ENCODE results near the gene SYPL1. TPM values are rescaled to one million over a fixed set of nuclear protein-coding genes. Genes with fewer than 3 reads are reported as not detected.

SYPL1 gene
- total and polyA plus RNA-seq, 2 donors (not counting 1 experiment from before 2014, with no cell fraction given) = 58.5 to 130 TPM

GRCh38 chr7:106071356-106071998, 40.6 kb downstream of the SYPL1 start:
- no peaks in the 10 kb centered on the region for H3K27me3 Mint-ChIP-seq
- ATAC-seq (ENCODE audit: low read depth) = peak; percentile 87
- intact Hi-C loops (cut with micrococcal nuclease) = loop anchor here (1.0 to 10.0 kb wide), 6 partner anchors 13 to 1127 kb away; partner anchors contain the start of genes NAMPT and SYPL1
- no peaks in the 10 kb centered on the region for H3K9me3 Mint-ChIP-seq (ENCODE audit: insufficient read depth)
- Histone ChIP-seq H3K36me3 (replicated peaks in 1 of 2; ENCODE audit: control extremely low read depth in 1 of 2, control insufficient read depth in 1 of 2, extremely low read depth in 1 of 2, insufficient read depth in 2 of 2, low read length in 1 of 2) (no peaks in the 10 kb centered on the region), H3K27ac (ENCODE audit: low read length in 2 of 2) (peak overlapping the region; percentile 95 to 97), H3K4me1 (ENCODE audit: control insufficient read depth in 2 of 2, insufficient read depth in 2 of 2, low read length in 2 of 2) (peaks cover 96 to 100% of the 10 kb centered on the region in 2 donors), H3K9me3 (ENCODE audit: control extremely low read depth in 1 of 3, control insufficient read depth in 2 of 3, insufficient read depth in 1 of 3, low read length in 2 of 3) (no peaks in the 10 kb centered on the region), H4K20me1 (ENCODE audit: control insufficient read depth, insufficient read depth, low read length, poor library complexity, severe bottlenecking) (no peaks in the 10 kb centered on the region), H3K79me2 (ENCODE audit: control insufficient read depth, insufficient read depth, low read length) (peaks cover 7% of the 10 kb centered on the region), H3K4me2 (replicated peaks; ENCODE audit: low read depth, low read length, poor library complexity, severe bottlenecking) (peak overlapping the region; percentile 77), H3K27me3 (replicated peaks in 1 of 4; ENCODE audit: control extremely low read depth in 1 of 4, control insufficient read depth in 3 of 4, insufficient read depth in 4 of 4, low read length in 3 of 4) (no peaks in the 10 kb centered on the region), H3K9ac (ENCODE audit: low read length) (peak overlapping the region; percentile 58), H3K4me3 (ENCODE audit: control extremely low read depth in 1 of 5, extremely low read depth in 1 of 5, insufficient read depth in 1 of 5, low read depth in 2 of 5, low read length in 4 of 5) (peak overlapping the region in 4 of 5 experiments; percentile 33 to 66 (median 45)), H2AFZ (ENCODE audit: insufficient read depth, low read depth, low read length, poor library complexity, severe bottlenecking) (peak overlapping the region; percentile 53)
- CTCF ChIA-PET = interaction anchor here (1.0 to 7.5 kb wide), 13 partner anchors 10 to 96 kb away, joined by 3 to 147 read pairs (median 11); partner anchors contain the start of gene SYPL1
- peaks cover 94% of the 10 kb centered on the region for H3K4me1 Mint-ChIP-seq
- H3K4me3 Mint-ChIP-seq = peak overlapping the region; percentile 85
- WGBS (ENCODE audit: insufficient coverage) = no CpG with 5 or more reads among the region's 9 CpGs
- DNase-seq = peak; percentile 90
- peak overlapping the region; percentile 99 for H3K27ac Mint-ChIP-seq
- POLR2A ChIA-PET = interaction anchor here (0.6 to 6.2 kb wide), 8 partner anchors 11 to 39 kb away, joined by 3 to 148 read pairs (median 6); partner anchors contain the start of gene SYPL1
- TF ChIP-seq CTCF (IDR thresholded peaks at IDR 0.05) (no peak), EZH2 (IDR thresholded peaks at IDR 0.05; ENCODE audit: borderline replicate concordance, insufficient read depth, low read depth, low read length, poor library complexity, severe bottlenecking) (no peak)

Measured in B cell (primary cell).